T-cell (primary cell): ENCODE measurements around the gene B4GALT1. TPM values are rescaled to one million over a fixed set of nuclear protein-coding genes. Genes with fewer than 3 reads are reported as not detected.
A peak's percentile ranks its signal among the peaks of the same experiment; 100 is the strongest.

ENCODE experiments used
- ATAC-seq, 4 experiments: fragments of 200-7000 bp in 3 of 4; fragments of 150-1000 bp in 1 of 4; cut with Tn5 transposase; replicated peaks in 1 of 4; 1 replicate in 3 of 4; 2 replicates in 1 of 4; pipeline ENCODE4 v1.10.0; 2021; ENCODE audit warnings: moderate library complexity in 3 of 4, mild to moderate bottlenecking in 2 of 4, moderate number of reproducible peaks in 1 of 4
- CTCF ChIA-PET, 2 donors: fragments of 300-600 bp; sonication (Branson Sonifier 250); formaldehyde crosslinking; loops; one replicate each; lab custom pipeline; 2022; ENCODE audit warnings: antibody characterized with exemption in 2 of 2; lab: Charles Lee
- POLR2A ChIA-PET, 2 donors: fragments of 300-600 bp; sonication (Branson Sonifier 250); formaldehyde crosslinking; loops; one replicate each; lab custom pipeline; 2022; ENCODE audit warnings: antibody characterized with exemption in 2 of 2; lab: Charles Lee
- DNase-seq, 35 experiments: peaks; one replicate each; pipeline versions ENCODE4 v3.0.0 to v3.0.0-alpha.2; 2013 to 2023
- H3K27ac ChIP-seq: one replicate; pipeline ENCODE4 v1.5.1; 2013; ENCODE audit warnings: low read length
- H3K27me3 ChIP-seq, 2 experiments: replicated peaks in 1 of 2; 1 replicate in 1 of 2; 2 replicates in 1 of 2; pipeline versions ENCODE4 v1.6.1 to v1.7.0; 2013; ENCODE audit warnings: low read length in 1 of 2, mixed read lengths in 1 of 2; ENCODE audit not compliant: control insufficient read depth in 2 of 2, insufficient read depth in 2 of 2; ENCODE audit errors: extremely low read depth in 1 of 2
- H3K36me3 ChIP-seq, 2 donors: 1 replicate in 1 of 2; 2 replicates in 1 of 2; pipeline versions ENCODE4 v1.6.1 to v1.7.0; 2013; ENCODE audit warnings: low read length in 1 of 2; ENCODE audit not compliant: control insufficient read depth in 2 of 2, insufficient read depth in 1 of 2; ENCODE audit errors: extremely low read depth in 1 of 2
- H3K4me1 ChIP-seq, 2 experiments: 1 replicate in 1 of 2; 2 replicates in 1 of 2; pipeline versions ENCODE4 v1.6.1 to v1.7.0; 2013; ENCODE audit warnings: low read length in 2 of 2, mixed read lengths in 1 of 2; ENCODE audit not compliant: insufficient read depth in 2 of 2, control insufficient read depth in 1 of 2; ENCODE audit errors: extremely low read depth in 1 of 2
- H3K4me3 ChIP-seq, 2 donors: 1 replicate in 1 of 2; 2 replicates in 1 of 2; pipeline versions ENCODE4 v1.5.1 to v1.7.0; 2013; ENCODE audit warnings: mild to moderate bottlenecking in 2 of 2, low read length in 1 of 2, moderate library complexity in 1 of 2; ENCODE audit not compliant: control insufficient read depth in 1 of 2; ENCODE audit errors: extremely low read depth in 1 of 2
- H3K9me3 ChIP-seq: 2 replicates; pipeline ENCODE4 v1.7.0; 2013
- H3K27ac Mint-ChIP-seq, 2 donors: one replicate each; pipeline ENCODE4 v1.8.0; 2020 to 2021; ENCODE audit warnings: mild to moderate bottlenecking in 2 of 2, mixed read lengths in 2 of 2
- H3K27me3 Mint-ChIP-seq, 2 donors: one replicate each; pipeline ENCODE4 v1.8.0; 2021 to 2022; ENCODE audit warnings: mixed read lengths in 2 of 2
- H3K36me3 Mint-ChIP-seq: one replicate; pipeline ENCODE4 v1.8.0; 2021; ENCODE audit warnings: mixed read lengths
- H3K4me1 Mint-ChIP-seq, 3 donors: one replicate each; pipeline ENCODE4 v1.8.0; 2020 to 2022; ENCODE audit warnings: mixed read lengths in 3 of 3, mild to moderate bottlenecking in 1 of 3
- H3K4me3 Mint-ChIP-seq, 3 donors: one replicate each; pipeline ENCODE4 v1.8.0; 2020 to 2022; ENCODE audit warnings: mild to moderate bottlenecking in 3 of 3, mixed read lengths in 3 of 3, moderate library complexity in 3 of 3
- H3K9me3 Mint-ChIP-seq, 3 donors: one replicate each; pipeline ENCODE4 v1.8.0; 2020 to 2022; ENCODE audit warnings: mixed read lengths in 3 of 3
- WGBS: methylation state at CpG from one replicate; pipeline ENCODE4 v1.1.5; 2013; ENCODE audit warnings: missing lambda C conversion rate; ENCODE audit not compliant: insufficient coverage; 5-methylcytosine and 5-hydroxymethylcytosine counted together
- total RNA-seq, 35 experiments: library from RNA in 6 of 35; stranded (reverse) in 6 of 35; fragments of 120-200 nt in 1 of 35; gene quantifications; one replicate each; pipeline versions ENCODE4 v1.2.1 to v1.2.4 and lab custom pipeline; 2013 to 2026

B4GALT1 gene
- total RNA-seq, 5 donors from 2014 or later (not counting 1 experiment from before 2014, with no cell fraction given), result 33.2 to 85.3 (median 44.1) TPM

DNA sequence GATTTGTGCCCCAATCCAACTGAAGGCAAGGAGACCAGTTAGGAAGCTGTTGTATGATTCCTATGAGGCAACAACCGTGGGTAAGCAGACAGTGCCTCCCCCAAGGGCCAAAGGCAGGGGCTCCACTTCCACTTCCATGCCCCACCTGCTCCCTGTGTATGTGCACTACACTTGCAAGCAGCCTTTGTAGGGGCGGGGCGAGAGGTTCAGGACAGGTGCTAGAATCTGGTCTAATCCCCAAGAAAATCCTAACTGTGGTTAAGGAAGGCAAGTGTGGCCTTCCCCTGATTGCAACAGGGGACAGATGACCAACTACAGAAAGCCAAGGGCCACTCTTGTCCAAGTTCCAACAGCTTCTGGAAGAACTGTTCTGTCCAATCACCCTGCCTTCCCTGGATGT lies 41.7 kb downstream of the B4GALT1 start:
- ChIA-PET POLR2A (no interaction called here), CTCF (interaction anchor here (0.7 to 1.0 kb wide), 2 partner anchors 15 to 42 kb away, joined by 3 read pairs; no protein-coding TSS in a partner anchor)
- WGBS, result 100% methylated on average over 1 of the region's 3 CpGs
- Mint-ChIP-seq H3K27ac (peak overlapping the region in 1 of 2 donors; percentile 47), H3K4me1 (peaks cover 35 to 70% (median 48%) of the 10 kb centered on the region in 3 donors), H3K9me3 (no peaks in the 10 kb centered on the region), H3K36me3 (peaks cover 62% of the 10 kb centered on the region), H3K27me3 (no peaks in the 10 kb centered on the region), H3K4me3 (no peak overlapping the region)
- Histone ChIP-seq H3K4me1 (peaks cover 0 to 40% of the 10 kb centered on the region in 2 experiments), H3K36me3 (peaks cover 7 to 74% of the 10 kb centered on the region in 2 donors), H3K27ac (peak overlapping the region; percentile 16), H3K4me3 (no peak overlapping the region), H3K27me3 (no peaks in the 10 kb centered on the region), H3K9me3 (no peaks in the 10 kb centered on the region)
- ATAC-seq (no peak), DNase-seq (no peak)

DNA sequence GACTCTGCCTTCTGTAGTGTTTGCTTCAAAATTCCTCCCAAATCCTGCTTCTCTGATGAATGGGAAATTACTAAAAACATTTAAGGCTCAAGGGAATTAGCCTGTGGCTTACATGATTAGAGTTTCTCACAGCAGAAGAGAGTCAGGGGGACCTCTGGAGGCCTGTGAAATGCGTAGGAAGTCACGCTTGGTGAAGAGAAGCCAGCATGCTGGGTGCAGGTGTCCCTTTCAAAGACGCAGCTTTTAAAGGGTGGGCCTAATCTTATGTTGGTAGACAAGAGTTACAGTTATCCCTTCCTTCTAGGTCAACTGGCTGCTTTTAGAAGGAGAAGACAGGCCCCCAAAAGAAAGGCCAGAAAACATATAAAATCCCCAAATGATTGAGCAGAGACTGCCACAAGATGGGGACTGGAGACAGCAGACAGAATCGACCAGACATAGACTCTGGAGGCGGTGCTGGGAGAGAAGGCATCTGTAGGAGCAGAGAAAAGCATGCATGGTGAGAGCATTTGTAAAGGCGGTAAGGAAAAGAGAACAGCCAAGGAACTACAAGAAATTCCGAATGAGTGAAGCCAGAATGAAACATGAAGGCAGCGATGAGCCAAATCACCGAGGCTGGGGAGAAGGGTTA lies 42.3 kb downstream of the B4GALT1 start:
- peaks cover 10 to 74% of the 10 kb centered on the region in 2 donors for H3K36me3 ChIP-seq
- CTCF ChIA-PET, result interaction anchor here (0.6 to 1.0 kb wide), 3 partner anchors 16 to 101 kb away, joined by 3 read pairs; no protein-coding TSS in a partner anchor
- DNase-seq, result no peak

DNA sequence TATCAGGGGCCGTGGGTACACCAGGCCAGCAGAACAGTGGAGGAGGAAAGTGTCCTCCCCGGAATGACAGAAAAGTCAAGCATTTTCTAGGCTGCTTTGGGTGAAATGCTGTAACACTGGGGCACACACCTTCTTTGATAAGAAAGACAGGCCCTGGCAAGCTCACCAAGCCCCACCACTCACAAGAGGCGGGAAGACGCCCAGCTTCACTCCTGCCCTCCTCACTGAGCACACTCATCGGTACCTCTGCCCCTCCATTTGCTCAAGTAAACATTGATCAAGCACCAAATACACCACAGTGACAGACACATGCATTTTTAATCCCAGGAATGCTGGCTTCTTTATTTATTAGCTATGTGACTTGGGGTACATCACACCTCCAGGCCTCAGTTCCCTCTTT lies 43.1 kb downstream of the B4GALT1 start:
- Mint-ChIP-seq H3K4me3 (no peak overlapping the region), H3K4me1 (peaks cover 34 to 67% (median 37%) of the 10 kb centered on the region in 3 donors), H3K9me3 (no peaks in the 10 kb centered on the region), H3K27ac (peak overlapping the region; percentile 8 to 39), H3K36me3 (peaks cover 63% of the 10 kb centered on the region), H3K27me3 (no peaks in the 10 kb centered on the region)
- CTCF ChIA-PET, result interaction anchor here in 1 of 2 donors (0.6 kb wide), 1 partner anchor 102 kb away, joined by 3 read pairs; no protein-coding TSS in a partner anchor
- DNase-seq (no peak), ATAC-seq (no peak)
- POLR2A ChIA-PET, result interaction anchor here in 1 of 2 donors (0.7 kb wide), 1 partner anchor 45 kb away, joined by 5 read pairs; no protein-coding TSS in a partner anchor
- Histone ChIP-seq H3K27me3 (no peaks in the 10 kb centered on the region), H3K27ac (peak overlapping the region; percentile 11), H3K4me1 (peaks cover 0 to 27% of the 10 kb centered on the region in 2 experiments), H3K9me3 (no peaks in the 10 kb centered on the region), H3K36me3 (peaks cover 5 to 74% of the 10 kb centered on the region in 2 donors), H3K4me3 (no peak overlapping the region)
- no CpG with 5 or more reads among the region's 5 CpGs for WGBS

More for the DNA sequence above, 42.3 kb downstream of the B4GALT1 start:
- Mint-ChIP-seq H3K27ac (peak overlapping the region; percentile 39 to 41), H3K4me1 (peaks cover 33 to 69% (median 42%) of the 10 kb centered on the region in 3 donors), H3K36me3 (peaks cover 64% of the 10 kb centered on the region), H3K4me3 (no peak overlapping the region), H3K9me3 (no peaks in the 10 kb centered on the region), H3K27me3 (no peaks in the 10 kb centered on the region)
- POLR2A ChIA-PET, result interaction anchor here in 1 of 2 donors (0.7 kb wide), 1 partner anchor 44 kb away, joined by 5 read pairs; no protein-coding TSS in a partner anchor
- peak in 1 of 4 experiments; percentile 34 for ATAC-seq
- no peaks in the 10 kb centered on the region for H3K9me3 ChIP-seq
- WGBS, result 94% methylated on average over 6 of the region's 9 CpGs
- H3K4me3 ChIP-seq, result no peak overlapping the region
- H3K27ac ChIP-seq, result peak overlapping the region; percentile 16
- H3K4me1 ChIP-seq, result peaks cover 0 to 34% of the 10 kb centered on the region in 2 experiments
- no peaks in the 10 kb centered on the region for H3K27me3 ChIP-seq

DNA sequence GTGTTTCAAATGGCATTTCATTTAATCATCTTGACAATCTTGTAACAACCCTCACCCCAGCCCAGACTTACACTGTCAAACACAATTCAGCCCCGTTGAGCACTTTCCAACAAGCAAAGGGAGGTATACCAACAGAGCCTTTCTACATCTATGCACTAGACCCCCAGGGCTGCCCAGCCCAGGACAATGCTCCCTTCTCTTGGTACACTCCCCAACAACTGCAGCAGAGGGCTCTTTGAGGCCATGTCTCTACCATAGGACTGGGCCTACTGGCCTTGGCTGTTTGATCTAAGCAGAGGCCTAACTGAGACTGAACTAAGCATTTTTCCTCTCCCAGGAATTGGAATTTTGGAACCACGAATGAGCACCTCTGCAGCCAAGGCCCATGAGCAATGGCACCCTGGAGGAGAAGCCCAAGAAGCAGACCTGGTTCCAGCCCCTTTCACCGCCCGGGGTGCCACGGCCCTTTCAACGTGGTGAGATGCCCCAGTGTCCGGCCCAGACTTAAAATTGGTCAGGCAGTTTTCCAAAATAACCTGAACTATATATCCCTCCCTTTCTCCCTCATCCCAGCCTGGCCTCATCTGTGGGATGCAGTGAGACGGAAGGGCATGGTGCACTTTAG lies 43.6 kb downstream of the B4GALT1 start:
- no peaks in the 10 kb centered on the region for H3K9me3 Mint-ChIP-seq
- ChIA-PET POLR2A (no interaction called here), CTCF (no interaction called here)
- Histone ChIP-seq H3K4me1 (peaks cover 0 to 23% of the 10 kb centered on the region in 2 experiments), H3K27me3 (no peaks in the 10 kb centered on the region), H3K4me3 (no peak overlapping the region), H3K36me3 (peaks cover 4 to 72% of the 10 kb centered on the region in 2 donors), H3K27ac (no peak overlapping the region), H3K9me3 (no peaks in the 10 kb centered on the region)
- H3K27me3 Mint-ChIP-seq, result no peaks in the 10 kb centered on the region
- ATAC-seq, result peak in 1 of 4 experiments; percentile 24
- no peak for DNase-seq
- peak overlapping the region in 1 of 2 donors; percentile 39 for H3K27ac Mint-ChIP-seq
- peaks cover 59% of the 10 kb centered on the region for H3K36me3 Mint-ChIP-seq
- H3K4me3 Mint-ChIP-seq, result no peak overlapping the region
- 96% methylated on average over 2 of the region's 8 CpGs for WGBS
- peaks cover 33 to 67% (median 39%) of the 10 kb centered on the region in 3 donors for H3K4me1 Mint-ChIP-seq

DNA sequence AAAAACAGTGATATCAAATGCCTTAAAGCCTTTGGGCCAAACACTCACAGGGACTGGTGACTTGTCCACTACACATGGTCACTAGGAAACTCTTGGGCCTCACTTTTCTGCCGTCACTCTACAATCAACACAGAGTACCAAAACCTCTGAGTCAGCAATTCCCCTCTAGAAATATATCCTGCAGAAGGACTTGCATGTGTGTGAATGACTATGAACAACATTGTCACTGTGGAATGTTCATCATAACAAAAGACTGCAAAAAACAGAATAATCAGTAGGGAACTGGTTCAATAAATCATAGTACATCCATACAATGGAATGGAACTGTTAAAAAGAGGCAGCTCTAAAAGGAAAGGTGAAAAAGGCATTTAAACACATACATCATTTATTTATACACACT lies 46.5 kb downstream of the B4GALT1 start:
- H3K9me3 Mint-ChIP-seq, result no peaks in the 10 kb centered on the region
- POLR2A ChIA-PET, result no interaction called here
- Histone ChIP-seq H3K4me1 (peaks cover 16 to 34% of the 10 kb centered on the region in 2 experiments), H3K36me3 (peaks cover 4 to 66% of the 10 kb centered on the region in 2 donors), H3K9me3 (no peaks in the 10 kb centered on the region), H3K27ac (no peak overlapping the region), H3K4me3 (no peak overlapping the region), H3K27me3 (no peaks in the 10 kb centered on the region)
- H3K4me1 Mint-ChIP-seq, result peaks cover 35 to 64% (median 41%) of the 10 kb centered on the region in 3 donors
- WGBS, result no CpG with 5 or more reads among the region's 1 CpG
- CTCF ChIA-PET, result interaction anchor here (0.7 to 1.0 kb wide), 2 partner anchors 96 to 1412 kb away, joined by 3 read pairs; no protein-coding TSS in a partner anchor
- ATAC-seq, result no peak
- H3K27me3 Mint-ChIP-seq, result no peaks in the 10 kb centered on the region
- no peak overlapping the region for H3K4me3 Mint-ChIP-seq
- H3K27ac Mint-ChIP-seq, result peak overlapping the region in 1 of 2 donors; percentile 17
- peaks cover 51% of the 10 kb centered on the region for H3K36me3 Mint-ChIP-seq
- DNase-seq, result no peak

DNA sequence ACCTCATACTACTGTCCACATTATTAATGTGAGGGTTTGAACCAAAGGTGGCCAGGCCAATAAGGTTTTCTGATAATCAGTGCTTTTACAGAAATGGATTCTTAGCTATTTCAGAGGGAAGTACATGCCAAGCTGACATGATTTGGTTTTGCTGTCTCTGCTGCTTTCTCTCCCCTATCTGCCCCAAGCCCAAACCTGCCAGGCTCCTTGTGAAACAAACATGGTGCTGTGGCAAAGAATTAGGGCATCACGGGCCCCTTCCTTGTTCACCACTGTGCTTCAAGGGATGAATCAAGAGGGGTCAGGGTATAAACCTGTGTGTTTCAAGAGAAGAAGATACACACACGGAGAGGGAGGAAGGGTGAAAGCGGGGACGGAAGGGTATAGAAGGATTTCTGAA lies 49.3 kb downstream of the B4GALT1 start:
- WGBS, result no CpG with 5 or more reads among the region's 4 CpGs
- POLR2A ChIA-PET, result no interaction called here
- Histone ChIP-seq H3K27ac (no peak overlapping the region), H3K27me3 (no peaks in the 10 kb centered on the region), H3K4me1 (peaks cover 16 to 35% of the 10 kb centered on the region in 2 experiments), H3K4me3 (no peak overlapping the region), H3K36me3 (peaks cover 11 to 71% of the 10 kb centered on the region in 2 donors), H3K9me3 (no peaks in the 10 kb centered on the region)
- CTCF ChIA-PET, result no interaction called here
- Mint-ChIP-seq H3K4me1 (peaks cover 24 to 49% (median 30%) of the 10 kb centered on the region in 3 donors), H3K27me3 (no peaks in the 10 kb centered on the region), H3K27ac (peak overlapping the region; percentile 53 to 82), H3K9me3 (no peaks in the 10 kb centered on the region), H3K4me3 (no peak overlapping the region), H3K36me3 (peaks cover 52% of the 10 kb centered on the region)
- no peak for ATAC-seq
- DNase-seq, result no peak
